ENCODE results near the gene GBA3.

The GBA3 gene

DNA sequence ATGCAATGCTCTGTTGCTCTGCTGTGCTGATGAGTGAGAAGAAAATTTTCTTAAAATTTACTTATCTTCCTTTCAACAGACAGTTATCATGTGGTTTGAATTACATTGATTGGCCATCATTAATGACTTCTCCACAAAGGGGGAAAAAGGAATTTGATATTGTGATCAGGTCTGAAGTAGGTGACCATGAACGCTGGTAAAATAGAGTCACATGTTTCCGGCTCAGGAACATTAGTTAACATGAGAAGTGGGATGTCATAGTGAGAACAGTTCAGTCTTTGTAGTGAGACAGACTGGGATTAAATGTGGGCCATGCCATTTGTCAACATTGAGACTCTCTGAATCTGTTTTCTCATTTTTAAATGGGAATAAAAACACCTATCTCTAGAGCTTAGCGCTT, 50.6 kb downstream of the GBA3 start:
- in situ Hi-C loops (cut with MboI; ENCODE audit: low sequenced_read_pairs, unreplicated experiment), result no loop called here
- no peak for DNase-seq (ENCODE audit: low spot score)
- TF ChIP-seq, protein P1, sequence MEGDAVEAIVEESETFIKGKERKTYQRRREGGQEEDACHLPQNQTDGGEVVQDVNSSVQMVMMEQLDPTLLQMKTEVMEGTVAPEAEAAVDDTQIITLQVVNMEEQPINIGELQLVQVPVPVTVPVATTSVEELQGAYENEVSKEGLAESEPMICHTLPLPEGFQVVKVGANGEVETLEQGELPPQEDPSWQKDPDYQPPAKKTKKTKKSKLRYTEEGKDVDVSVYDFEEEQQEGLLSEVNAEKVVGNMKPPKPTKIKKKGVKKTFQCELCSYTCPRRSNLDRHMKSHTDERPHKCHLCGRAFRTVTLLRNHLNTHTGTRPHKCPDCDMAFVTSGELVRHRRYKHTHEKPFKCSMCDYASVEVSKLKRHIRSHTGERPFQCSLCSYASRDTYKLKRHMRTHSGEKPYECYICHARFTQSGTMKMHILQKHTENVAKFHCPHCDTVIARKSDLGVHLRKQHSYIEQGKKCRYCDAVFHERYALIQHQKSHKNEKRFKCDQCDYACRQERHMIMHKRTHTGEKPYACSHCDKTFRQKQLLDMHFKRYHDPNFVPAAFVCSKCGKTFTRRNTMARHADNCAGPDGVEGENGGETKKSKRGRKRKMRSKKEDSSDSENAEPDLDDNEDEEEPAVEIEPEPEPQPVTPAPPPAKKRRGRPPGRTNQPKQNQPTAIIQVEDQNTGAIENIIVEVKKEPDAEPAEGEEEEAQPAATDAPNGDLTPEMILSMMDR (IDR thresholded peaks at IDR 0.05; ENCODE audit: borderline replicate concordance, control extremely low read depth, extremely low read depth, insufficient read depth, missing control alignments), result no peak

DNA sequence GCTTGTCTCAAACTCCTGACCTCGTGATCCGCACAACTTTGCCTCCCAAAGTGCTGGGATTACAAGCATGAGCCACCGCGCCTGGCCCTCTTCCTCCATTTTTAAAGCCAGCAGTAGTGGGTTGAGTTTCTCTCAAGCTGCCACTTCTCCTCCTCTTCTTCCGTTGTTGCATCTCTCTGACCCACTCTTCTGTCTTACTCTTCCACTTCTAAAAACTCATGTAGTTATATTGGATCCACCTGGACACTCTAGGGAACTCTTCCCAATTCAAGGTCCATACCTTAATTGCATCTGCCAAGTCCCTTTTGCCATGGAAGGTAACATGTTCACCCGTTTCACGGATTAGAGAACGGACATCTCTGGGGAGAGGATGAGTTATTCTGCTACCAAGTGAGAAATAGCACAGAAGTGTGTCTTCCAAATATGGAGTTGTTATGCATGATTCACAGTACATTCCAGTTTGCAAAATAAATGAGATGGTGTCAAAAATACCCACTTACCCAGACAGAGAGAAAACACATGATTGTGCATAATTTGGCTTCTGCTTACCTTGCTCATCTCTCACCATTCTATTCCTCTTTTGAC, 51.8 kb downstream of the GBA3 start:
- TF ChIP-seq, protein P1 (IDR thresholded peaks at IDR 0.05; ENCODE audit: borderline replicate concordance, control extremely low read depth, extremely low read depth, insufficient read depth, missing control alignments), result no peak
- DNase-seq (ENCODE audit: low spot score), result no peak
- in situ Hi-C loops (cut with MboI; ENCODE audit: low sequenced_read_pairs, unreplicated experiment), result no loop called here

DNA sequence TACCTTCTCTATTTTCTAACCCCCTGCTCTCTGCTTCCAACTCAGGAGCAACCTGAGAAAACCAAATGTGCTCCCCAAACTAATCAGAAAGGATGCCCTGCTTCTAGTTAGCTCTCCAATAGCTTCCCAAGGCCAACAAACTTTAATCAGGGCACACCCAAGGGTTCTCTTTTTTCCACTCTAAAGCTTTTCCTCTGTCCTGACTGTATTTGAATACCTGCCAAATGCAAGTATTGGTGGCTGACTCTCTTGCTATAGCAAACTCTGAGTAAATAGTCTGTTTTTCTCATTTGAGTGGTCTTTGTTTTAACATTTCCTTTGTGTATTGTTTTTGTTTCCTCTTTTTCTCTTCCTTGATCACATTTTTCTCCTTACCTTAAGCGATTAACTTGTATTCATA, 52.5 kb downstream of the GBA3 start:
- DNase-seq (ENCODE audit: low spot score), result no peak
- TF ChIP-seq, protein P1 (IDR thresholded peaks at IDR 0.05; ENCODE audit: borderline replicate concordance, control extremely low read depth, extremely low read depth, insufficient read depth, missing control alignments), result no peak
- in situ Hi-C loops (cut with MboI; ENCODE audit: low sequenced_read_pairs, unreplicated experiment), result no loop called here

DNA sequence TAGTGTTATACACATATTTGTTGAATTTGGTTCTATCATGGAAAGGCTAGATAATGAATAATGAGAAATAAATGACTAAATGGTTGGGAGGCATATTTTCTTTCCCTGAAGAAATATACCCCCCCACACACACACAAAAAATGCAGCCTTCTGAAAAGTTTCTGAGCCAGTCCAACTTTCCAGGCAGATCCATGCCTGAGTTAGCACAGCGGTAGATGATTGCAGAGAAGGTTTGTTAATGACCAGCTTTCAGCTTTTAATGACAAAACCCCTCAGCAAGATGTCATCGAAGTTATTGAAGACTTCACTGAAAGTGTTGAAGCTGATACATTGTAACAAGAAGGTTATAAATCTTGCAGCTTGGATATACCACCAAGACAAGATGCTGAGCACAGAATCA, 61.4 kb downstream of the GBA3 start:
- in situ Hi-C loops (cut with MboI; ENCODE audit: low sequenced_read_pairs, unreplicated experiment), result no loop called here
- TF ChIP-seq, protein P1 (IDR thresholded peaks at IDR 0.05; ENCODE audit: borderline replicate concordance, control extremely low read depth, extremely low read depth, insufficient read depth, missing control alignments), result no peak

DNA sequence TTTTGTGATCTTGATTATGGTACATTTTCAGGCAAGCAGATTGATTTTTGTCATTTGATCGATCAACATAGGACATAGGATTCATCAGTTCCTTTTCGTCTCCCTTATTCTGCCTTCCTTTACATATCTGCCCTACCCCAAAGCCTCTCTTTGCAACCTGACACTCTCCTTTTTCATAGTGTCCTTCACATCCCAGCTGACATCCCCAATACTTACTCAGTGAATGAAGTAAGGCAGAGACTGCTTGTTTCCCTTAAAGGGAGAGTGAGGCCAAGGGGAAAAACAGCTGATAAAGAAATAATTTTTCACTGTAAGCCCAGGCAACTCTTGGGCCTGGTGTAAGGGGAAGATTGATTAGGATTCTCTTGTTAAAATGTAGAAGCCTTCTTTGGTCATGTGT, 69.8 kb downstream of the GBA3 start:
- TF ChIP-seq, protein P1 (IDR thresholded peaks at IDR 0.05; ENCODE audit: borderline replicate concordance, control extremely low read depth, extremely low read depth, insufficient read depth, missing control alignments), result no peak
- DNase-seq (ENCODE audit: low spot score), result no peak
- in situ Hi-C loops (cut with MboI; ENCODE audit: low sequenced_read_pairs, unreplicated experiment), result no loop called here

More for the DNA sequence above, 61.4 kb downstream of the GBA3 start:
- DNase-seq (ENCODE audit: low spot score), result no peak

DNA sequence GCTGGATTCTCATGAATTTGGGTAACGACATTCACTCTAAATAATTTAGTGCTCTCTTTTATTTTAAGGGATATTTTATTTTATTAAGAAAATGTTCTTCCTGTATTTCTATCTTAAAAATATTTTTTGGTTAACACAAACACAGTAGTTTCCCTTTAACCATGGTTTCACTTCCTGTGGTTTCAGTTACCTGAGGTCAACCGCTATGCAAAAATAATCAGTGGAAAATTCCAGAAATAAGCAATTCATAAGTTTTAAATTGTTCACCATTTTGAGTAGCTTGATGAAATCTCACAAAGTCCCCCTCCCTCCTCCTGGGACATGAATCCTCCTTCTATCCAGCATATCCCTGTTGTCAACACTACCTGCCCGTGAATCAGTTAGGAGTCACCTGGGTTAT, 71.4 kb downstream of the GBA3 start:
- no peak for DNase-seq (ENCODE audit: low spot score)
- TF ChIP-seq, protein P1 (IDR thresholded peaks at IDR 0.05; ENCODE audit: borderline replicate concordance, control extremely low read depth, extremely low read depth, insufficient read depth, missing control alignments), result no peak
- in situ Hi-C loops (cut with MboI; ENCODE audit: low sequenced_read_pairs, unreplicated experiment), result no loop called here
